Astrocyte (in vitro differentiated cells and primary cell): ENCODE data around the gene ZNF155.

Experiments used
- CTCF ChIP-seq: IDR thresholded peaks from 2 replicates; pipeline ENCODE4 v1.5.1; 2011; ENCODE audit warnings: low read depth, mild to moderate bottlenecking, inconsistent platforms, low read length, moderate library complexity; ENCODE audit not compliant: insufficient read depth
- EZH2 ChIP-seq: IDR thresholded peaks from 2 replicates; pipeline ENCODE4 v1.6.1; 2012; ENCODE audit warnings: mild to moderate bottlenecking, low read length, inconsistent platforms; ENCODE audit not compliant: insufficient read depth

GRCh38 chr19:44007473-44007872 lies 23.5 kb downstream of the ZNF155 start:
- TF ChIP-seq EZH2 (no peak), CTCF (no peak)
